Right forelimb (tissue), 1 donor: ENCODE results near the gene DNAJC17.

Experiments
- DNase-seq: peaks from one replicate; pipeline ENCODE4 v3.0.0-alpha.2; 2018

The DNAJC17 gene

DNA sequence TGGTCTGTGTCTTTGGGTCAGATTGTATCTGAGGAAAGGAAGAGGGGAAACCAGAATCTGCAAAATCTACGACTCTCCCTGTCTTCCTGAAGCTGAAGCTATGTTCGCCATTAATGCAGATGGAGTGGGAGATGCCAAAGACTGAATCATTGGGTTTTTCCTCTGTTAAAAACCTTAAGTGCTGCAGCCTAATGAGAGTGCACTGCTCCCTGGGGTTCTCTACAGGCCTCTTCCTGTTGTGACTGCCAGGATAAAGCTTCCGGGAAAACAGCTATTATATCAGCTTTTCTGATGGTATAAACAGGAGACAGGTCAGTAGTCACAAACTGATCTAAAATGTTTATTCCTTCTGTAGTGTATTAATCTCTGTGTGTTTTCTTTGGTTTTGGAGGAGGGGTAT, 76.2 kb downstream of the DNAJC17 start:
- no peak for DNase-seq

DNA sequence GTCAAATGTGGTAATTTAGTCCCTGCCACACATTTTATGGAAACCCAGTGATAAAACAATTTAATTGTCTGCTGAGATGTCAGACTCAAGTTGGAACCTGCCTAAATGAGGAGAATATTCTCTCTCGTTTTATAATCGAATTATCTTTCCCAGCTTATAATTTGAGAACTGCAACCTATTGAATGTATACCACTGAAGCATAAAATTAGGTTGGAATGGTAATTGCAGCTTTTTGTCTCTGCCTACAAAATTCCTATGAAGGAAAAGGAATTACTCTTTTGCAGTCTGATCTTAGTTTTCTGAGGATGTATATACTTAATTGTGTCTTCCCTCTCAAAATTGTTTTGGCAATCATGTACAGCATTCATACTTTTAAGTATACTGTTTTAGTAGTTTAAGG, 83.4 kb downstream of the DNAJC17 start:
- DNase-seq, result no peak

DNA sequence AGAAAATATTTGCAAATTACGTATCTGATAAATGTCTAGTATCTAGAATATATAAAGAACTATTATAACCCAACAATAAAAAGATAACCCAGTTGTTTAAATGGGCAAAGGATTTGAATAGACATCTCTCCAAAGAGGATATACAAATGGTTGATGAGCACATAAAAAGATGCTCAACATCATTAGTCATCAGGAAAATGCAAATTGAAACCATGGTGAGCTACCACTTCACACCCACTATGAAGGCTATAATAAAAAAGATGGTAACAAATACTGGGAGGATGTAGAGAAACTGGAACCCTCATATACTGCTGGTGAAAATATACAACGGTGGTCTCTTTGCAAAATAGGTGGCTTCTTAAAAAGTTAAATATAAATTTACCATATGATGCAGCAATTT, 84.3 kb downstream of the DNAJC17 start:
- DNase-seq, result no peak

DNA sequence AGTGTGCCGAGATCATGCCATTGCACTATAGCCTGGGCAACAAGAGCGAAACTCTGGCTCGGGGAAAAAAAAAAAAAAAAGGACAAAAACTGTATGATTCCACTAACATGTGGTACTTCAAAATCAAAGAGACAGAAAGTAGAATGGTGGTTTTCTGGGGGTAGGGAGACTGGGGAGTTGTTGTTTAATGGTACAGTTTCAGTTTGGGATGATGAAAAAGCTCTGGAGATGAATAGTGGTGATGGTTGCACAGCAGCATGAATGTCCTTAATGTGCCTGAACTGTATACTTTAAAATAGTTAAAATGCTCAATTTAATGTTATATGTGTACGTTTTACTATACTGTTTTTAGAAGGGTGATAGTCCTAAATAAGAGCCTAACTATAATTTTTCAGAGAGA, 84.9 kb downstream of the DNAJC17 start:
- no peak for DNase-seq

DNA sequence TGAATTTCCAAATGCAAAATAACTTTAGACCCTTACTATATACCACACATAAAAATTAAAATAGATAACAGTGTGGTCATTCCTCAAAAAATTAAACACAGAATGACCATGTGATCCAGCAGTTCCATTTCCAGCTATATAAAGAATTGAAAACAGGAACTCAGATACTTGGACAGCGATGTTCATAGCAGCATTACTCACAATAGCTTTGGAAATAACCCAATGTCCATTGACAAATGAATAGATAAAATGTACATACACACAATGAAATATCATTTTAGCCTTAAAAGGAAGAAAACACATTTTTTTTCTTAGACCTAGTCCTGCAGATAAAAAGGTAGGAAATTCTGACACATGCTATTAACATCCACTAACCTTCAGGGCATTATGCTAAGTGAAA, 85.6 kb downstream of the DNAJC17 start:
- DNase-seq, result no peak

DNA sequence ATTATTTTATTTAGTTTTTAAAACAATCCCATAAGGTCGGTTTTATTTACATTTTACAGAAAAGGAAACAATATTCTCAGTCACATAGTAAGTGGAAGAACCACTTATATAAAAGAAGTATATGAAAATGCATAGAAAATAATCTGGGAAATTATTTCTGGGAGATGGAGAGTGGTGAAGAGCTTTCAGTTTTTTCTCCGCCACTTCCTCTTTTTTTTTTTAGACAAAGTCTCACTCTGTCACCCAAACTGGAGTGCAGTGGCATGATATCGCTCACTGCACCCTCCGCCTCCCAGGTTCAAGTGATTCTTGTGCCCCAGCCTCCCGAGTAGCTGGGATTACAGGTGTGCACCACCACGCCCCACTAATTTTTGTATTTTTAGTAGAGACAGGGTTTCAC, 91.1 kb downstream of the DNAJC17 start:
- DNase-seq, result no peak
